ENCODE results near the gene MRGPRG. TPM values are rescaled to one million over a fixed set of nuclear protein-coding genes. Genes with fewer than 3 reads are reported as not detected.
A peak's percentile ranks its signal among the peaks of the same experiment; 100 is the strongest.

The MRGPRG gene
- total and polyA plus RNA-seq, 4 donors, result not detected

DNA sequence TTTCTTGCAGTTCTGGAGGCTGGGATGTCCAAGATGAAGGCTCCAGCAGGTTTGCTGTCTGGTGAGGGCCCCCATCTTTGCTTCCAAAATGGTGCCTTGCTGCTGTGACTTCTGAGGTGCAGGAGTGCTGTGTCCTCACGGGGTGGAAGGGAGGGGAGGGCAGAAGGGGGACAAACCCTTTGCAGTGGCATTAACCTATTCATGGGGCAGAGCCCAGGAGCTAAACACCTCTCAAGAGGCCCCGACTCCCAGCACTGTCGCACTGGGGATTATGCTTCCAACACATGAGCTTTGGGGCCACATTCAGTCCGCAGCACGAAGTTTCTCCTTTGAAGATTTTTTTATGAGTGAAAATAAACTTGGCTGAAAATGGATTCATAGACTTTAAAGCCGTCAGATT lies 28.0 kb downstream of the MRGPRG start:
- no peak overlapping the region for H3K9ac ChIP-seq (ENCODE audit: insufficient read depth in 1 of 2, low read length in 2 of 2)
- H3K27me3 ChIP-seq (ENCODE audit: control insufficient read depth in 3 of 3, insufficient read depth in 3 of 3, low read length in 2 of 3), result no peaks in the 10 kb centered on the region
- no peaks in the 10 kb centered on the region for H3K36me3 ChIP-seq (ENCODE audit: control insufficient read depth in 4 of 4, insufficient read depth in 4 of 4, low read length in 4 of 4)
- DNase-seq (no peak), ATAC-seq (ENCODE audit: insufficient read depth, low FRiP score) (no peak)
- no peak overlapping the region for H3K4me3 ChIP-seq
- H3K9me3 ChIP-seq (ENCODE audit: control insufficient read depth in 4 of 4, insufficient read depth in 3 of 4, low read length in 3 of 4), result no peaks in the 10 kb centered on the region
- no peak overlapping the region for H3K27ac ChIP-seq (ENCODE audit: low read depth in 1 of 2, low read length in 1 of 2)
- WGBS, 2 donors, result 83 to 88% methylated on average over 6 of the region's 6 CpGs
- peaks cover 0 to 3% (median 0%) of the 10 kb centered on the region in 5 donors for H3K4me1 ChIP-seq (ENCODE audit: control insufficient read depth in 5 of 5, insufficient read depth in 5 of 5, low read length in 5 of 5)
- TF ChIP-seq, protein P1, sequence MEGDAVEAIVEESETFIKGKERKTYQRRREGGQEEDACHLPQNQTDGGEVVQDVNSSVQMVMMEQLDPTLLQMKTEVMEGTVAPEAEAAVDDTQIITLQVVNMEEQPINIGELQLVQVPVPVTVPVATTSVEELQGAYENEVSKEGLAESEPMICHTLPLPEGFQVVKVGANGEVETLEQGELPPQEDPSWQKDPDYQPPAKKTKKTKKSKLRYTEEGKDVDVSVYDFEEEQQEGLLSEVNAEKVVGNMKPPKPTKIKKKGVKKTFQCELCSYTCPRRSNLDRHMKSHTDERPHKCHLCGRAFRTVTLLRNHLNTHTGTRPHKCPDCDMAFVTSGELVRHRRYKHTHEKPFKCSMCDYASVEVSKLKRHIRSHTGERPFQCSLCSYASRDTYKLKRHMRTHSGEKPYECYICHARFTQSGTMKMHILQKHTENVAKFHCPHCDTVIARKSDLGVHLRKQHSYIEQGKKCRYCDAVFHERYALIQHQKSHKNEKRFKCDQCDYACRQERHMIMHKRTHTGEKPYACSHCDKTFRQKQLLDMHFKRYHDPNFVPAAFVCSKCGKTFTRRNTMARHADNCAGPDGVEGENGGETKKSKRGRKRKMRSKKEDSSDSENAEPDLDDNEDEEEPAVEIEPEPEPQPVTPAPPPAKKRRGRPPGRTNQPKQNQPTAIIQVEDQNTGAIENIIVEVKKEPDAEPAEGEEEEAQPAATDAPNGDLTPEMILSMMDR (IDR thresholded peaks at IDR 0.05; ENCODE audit: control extremely low read depth, extremely low read depth), result no peak

DNA sequence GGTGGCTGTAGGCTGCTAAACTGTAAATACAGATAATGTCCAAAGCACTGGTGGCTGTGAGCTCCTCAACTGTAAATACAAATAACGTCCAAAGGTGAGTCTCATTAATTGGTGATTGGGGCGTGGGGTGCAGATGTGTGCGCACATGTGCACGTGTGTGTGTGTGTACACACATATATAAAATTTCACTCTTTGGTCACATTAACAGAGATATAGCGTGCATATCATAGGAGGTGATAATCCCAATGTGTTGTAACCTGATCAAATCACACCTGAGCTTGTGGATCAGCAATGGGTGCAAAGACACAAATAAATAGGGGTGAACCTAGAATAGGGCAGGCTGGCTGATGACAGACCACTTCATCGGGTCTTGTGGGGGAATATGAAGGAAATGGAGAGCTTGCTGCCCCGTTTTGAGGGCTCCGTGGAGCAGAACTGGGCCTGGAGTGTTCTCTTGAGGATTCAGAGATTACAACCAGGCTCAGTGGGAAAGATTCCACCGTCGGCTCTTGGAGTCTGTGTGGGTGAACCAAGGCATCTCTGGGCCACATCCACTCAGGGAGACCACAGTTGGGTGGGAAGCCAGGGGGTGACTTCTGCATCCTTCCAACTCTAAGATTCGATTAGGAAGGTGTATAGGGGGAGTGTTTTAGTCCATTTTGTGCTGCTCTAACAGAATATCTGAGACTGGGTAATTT lies 28.6 kb downstream of the MRGPRG start:
- H3K9ac ChIP-seq (ENCODE audit: insufficient read depth in 1 of 2, low read length in 2 of 2), result no peak overlapping the region
- H3K4me3 ChIP-seq, result no peak overlapping the region
- WGBS, 2 donors, result 91 to 93% methylated on average over 11 of the region's 11 CpGs
- H3K27me3 ChIP-seq (ENCODE audit: control insufficient read depth in 3 of 3, insufficient read depth in 3 of 3, low read length in 2 of 3), result no peaks in the 10 kb centered on the region
- TF ChIP-seq, protein P1 (IDR thresholded peaks at IDR 0.05; ENCODE audit: control extremely low read depth, extremely low read depth), result no peak
- no peaks in the 10 kb centered on the region for H3K9me3 ChIP-seq (ENCODE audit: control insufficient read depth in 4 of 4, insufficient read depth in 3 of 4, low read length in 3 of 4)
- H3K27ac ChIP-seq (ENCODE audit: low read depth in 1 of 2, low read length in 1 of 2), result no peak overlapping the region
- ATAC-seq (ENCODE audit: insufficient read depth, low FRiP score) (no peak), DNase-seq (no peak)
- peaks cover 0 to 3% (median 0%) of the 10 kb centered on the region in 5 donors for H3K4me1 ChIP-seq (ENCODE audit: control insufficient read depth in 5 of 5, insufficient read depth in 5 of 5, low read length in 5 of 5)
- no peaks in the 10 kb centered on the region for H3K36me3 ChIP-seq (ENCODE audit: control insufficient read depth in 4 of 4, insufficient read depth in 4 of 4, low read length in 4 of 4)

- no peaks in the 10 kb centered on the region for H3K9me3 ChIP-seq (ENCODE audit: control insufficient read depth in 4 of 4, insufficient read depth in 3 of 4, low read length in 3 of 4)
- DNase-seq (peak; percentile 78 to 82 (median 78)), ATAC-seq (ENCODE audit: insufficient read depth, low FRiP score) (no peak)
- no peak overlapping the region for H3K27ac ChIP-seq (ENCODE audit: low read depth in 1 of 2, low read length in 1 of 2)
- no peak overlapping the region for H3K9ac ChIP-seq (ENCODE audit: insufficient read depth in 1 of 2, low read length in 2 of 2)
- peaks cover 0 to 3% (median 0%) of the 10 kb centered on the region in 5 donors for H3K4me1 ChIP-seq (ENCODE audit: control insufficient read depth in 5 of 5, insufficient read depth in 5 of 5, low read length in 5 of 5)
- no peak overlapping the region for H3K4me3 ChIP-seq
- H3K27me3 ChIP-seq (ENCODE audit: control insufficient read depth in 3 of 3, insufficient read depth in 3 of 3, low read length in 2 of 3), result no peaks in the 10 kb centered on the region
- WGBS, 2 donors, result 65 to 85% methylated on average over 15 of the region's 15 CpGs
- no peaks in the 10 kb centered on the region for H3K36me3 ChIP-seq (ENCODE audit: control insufficient read depth in 4 of 4, insufficient read depth in 4 of 4, low read length in 4 of 4)
- TF ChIP-seq, protein P1 (IDR thresholded peaks at IDR 0.05; ENCODE audit: control extremely low read depth, extremely low read depth), result no peak
These were observed 29.3 kb downstream of the MRGPRG start for GRCh38 chr11:3189196-3189843.
